GM23338 (cell line): ENCODE measurements around the gene CDC42EP2. TPM values are rescaled to one million over a fixed set of nuclear protein-coding genes. Genes with fewer than 3 reads are reported as not detected.

ENCODE experiments used
- ATAC-seq: fragments of 200-7000 bp; cut with Tn5 transposase; 3 replicates; pipeline ENCODE4 v1.9.1; 2020
- DNase-seq: peaks from one replicate; pipeline ENCODE4 v3.0.0-alpha.2; 2015; ENCODE audit warnings: low spot score
- H2AFZ ChIP-seq: fragments of 200-600 bp; sonication (generic); 2 replicates; pipeline ENCODE4 v1.8.0; 2016; ENCODE audit warnings: antibody characterized with exemption, mild to moderate bottlenecking, moderate library complexity
- H3F3A ChIP-seq: fragments of 200-600 bp; sonication (generic); replicated peaks from 2 replicates; pipeline ENCODE4 v1.8.0; 2017; ENCODE audit warnings: antibody characterized with exemption, mixed run types, low read depth
- H3K27ac ChIP-seq: fragments of 200-600 bp; sonication (generic); 2 replicates; pipeline ENCODE4 v1.6.1; 2016; ENCODE audit warnings: low read depth
- H3K27me3 ChIP-seq: fragments of 200-600 bp; sonication (generic); 2 replicates; pipeline ENCODE4 v1.8.0; 2016; ENCODE audit warnings: mild to moderate bottlenecking, mixed run types, moderate library complexity; ENCODE audit not compliant: insufficient read depth
- H3K36me3 ChIP-seq: fragments of 200-600 bp; sonication (generic); 2 replicates; pipeline ENCODE4 v1.8.0; 2016; ENCODE audit warnings: mild to moderate bottlenecking; ENCODE audit not compliant: insufficient read depth
- H3K4me1 ChIP-seq: fragments of 200-600 bp; sonication (generic); 2 replicates; pipeline ENCODE4 v1.8.0; 2016; ENCODE audit warnings: mild to moderate bottlenecking, moderate library complexity; ENCODE audit not compliant: insufficient read depth
- H3K4me2 ChIP-seq: fragments of 200-600 bp; sonication (generic); 2 replicates; pipeline ENCODE4 v1.7.1; 2017; ENCODE audit warnings: mixed run types
- H3K4me3 ChIP-seq: fragments of 200-600 bp; sonication (generic); 2 replicates; pipeline ENCODE4 v1.6.1; 2016; ENCODE audit warnings: mixed run types
- H3K79me2 ChIP-seq: fragments of 200-600 bp; sonication (generic); replicated peaks from 2 replicates; pipeline ENCODE4 v1.8.0; 2017; ENCODE audit warnings: mild to moderate bottlenecking; ENCODE audit not compliant: insufficient read depth
- H3K9me2 ChIP-seq: fragments of 200-600 bp; sonication (generic); 2 replicates; pipeline ENCODE4 v1.8.0; 2017; ENCODE audit not compliant: insufficient read depth
- H4K20me1 ChIP-seq: fragments of 200-600 bp; sonication (generic); replicated peaks from 2 replicates; pipeline ENCODE4 v1.8.0; 2017; ENCODE audit warnings: mild to moderate bottlenecking; ENCODE audit not compliant: insufficient read depth
- H3K27ac Mint-ChIP-seq: 2 replicates; pipeline ENCODE4 v1.8.0; 2020; ENCODE audit warnings: inconsistent platforms, mild to moderate bottlenecking, moderate library complexity, mixed read lengths
- H3K27me3 Mint-ChIP-seq: 3 replicates; pipeline ENCODE4 v1.8.0; 2022; ENCODE audit warnings: low read depth, mild to moderate bottlenecking, moderate library complexity, mixed read lengths, inconsistent platforms; ENCODE audit not compliant: insufficient read depth, poor library complexity
- H3K36me3 Mint-ChIP-seq: 3 replicates; pipeline ENCODE4 v1.8.0; 2021; ENCODE audit warnings: low read depth, mild to moderate bottlenecking, inconsistent platforms, moderate library complexity, mixed read lengths
- H3K4me1 Mint-ChIP-seq: 3 replicates; pipeline ENCODE4 v1.8.0; 2020; ENCODE audit warnings: mild to moderate bottlenecking, inconsistent platforms, mixed read lengths
- H3K4me3 Mint-ChIP-seq: 3 replicates; pipeline ENCODE4 v1.8.0; 2021; ENCODE audit warnings: moderate library complexity, mild to moderate bottlenecking, inconsistent platforms, mixed read lengths
- H3K9me3 Mint-ChIP-seq: 3 replicates; pipeline ENCODE4 v1.8.0; 2020; ENCODE audit warnings: moderate library complexity, mild to moderate bottlenecking, inconsistent platforms, mixed read lengths
- CREB1 ChIP-seq: fragments of 250-450 bp; sonication (Bioruptor Pico); IDR thresholded peaks from 2 replicates; pipeline ENCODE4 v1.5.0; 2020; ENCODE audit warnings: low read depth, mild to moderate bottlenecking, moderate library complexity
- EZH2 ChIP-seq: fragments of 200-600 bp; sonication (generic); IDR thresholded peaks from one replicate; pipeline ENCODE4 v1.8.0; 2017; ENCODE audit warnings: antibody characterized with exemption, mild to moderate bottlenecking, low read depth; ENCODE audit not compliant: unreplicated experiment
- EZH2phosphoT487 ChIP-seq: fragments of 200-600 bp; sonication (generic); IDR thresholded peaks from one replicate; pipeline ENCODE4 v1.8.1; 2018; ENCODE audit warnings: antibody characterized with exemption; ENCODE audit not compliant: unreplicated experiment
- JUNB ChIP-seq: IDR thresholded peaks from one replicate; pipeline ENCODE4 v1.6.1; 2016; ENCODE audit warnings: antibody characterized with exemption; ENCODE audit not compliant: unreplicated experiment
- NANOG ChIP-seq: IDR thresholded peaks from 2 replicates; pipeline ENCODE4 v1.6.1; 2016; ENCODE audit warnings: antibody characterized with exemption, borderline replicate concordance
- POLR2AphosphoS5 ChIP-seq: IDR thresholded peaks from 2 replicates; pipeline ENCODE4 v1.6.1; 2016; ENCODE audit warnings: antibody characterized with exemption, low read depth
- STAT1 ChIP-seq: IDR thresholded peaks from one replicate; pipeline ENCODE4 v1.6.1; 2016; ENCODE audit warnings: antibody characterized with exemption; ENCODE audit not compliant: unreplicated experiment
- ZNF114 ChIP-seq: fragments of 250-450 bp; sonication (Bioruptor Pico); IDR thresholded peaks from 2 replicates; pipeline ENCODE4 v1.5.0; 2020; ENCODE audit warnings: mild to moderate bottlenecking, moderate library complexity
- ZNF331 ChIP-seq: fragments of 250-450 bp; sonication (Bioruptor Pico); IDR thresholded peaks from 2 replicates; pipeline ENCODE4 v1.5.0; 2020; ENCODE audit warnings: low read depth, mild to moderate bottlenecking, moderate library complexity
- polyA plus RNA-seq: library from polyadenylated mRNA; unstranded; fragments of >200 nt; fragmentation: Nextera tagmentation; extraction: Ambion mirVana; gene quantifications from 2 replicates; pipeline ENCODE4 v1.2.1, GENCODE V29; 2016
- total RNA-seq: library from RNA; depleted of rRNA; stranded (reverse); fragments of >200 nt; shearing (Covaris generic); gene quantifications from 2 replicates; pipeline ENCODE4 v1.2.3, GENCODE V29; 2014
- TF ChIP-seq, protein P1 (sequence below), 2 experiments: fragments of 200-600 bp in 1 of 2; sonication (generic) in 1 of 2; conservative IDR thresholded peaks; 2 replicates each; pipeline versions ENCODE4 v1.5.1 to v1.6.1; 2016 to 2017; ENCODE audit warnings: antibody characterized with exemption in 2 of 2, low read depth in 2 of 2, mild to moderate bottlenecking in 2 of 2, moderate library complexity in 1 of 2
- TF ChIP-seq, protein P2 (sequence below): fragments of 250-450 bp; sonication (Bioruptor Pico); IDR thresholded peaks from 2 replicates; pipeline ENCODE4 v1.5.0; 2020; ENCODE audit warnings: mild to moderate bottlenecking, moderate library complexity
- TF ChIP-seq, protein P3 (sequence below): IDR thresholded peaks from 2 replicates; pipeline ENCODE4 v1.6.1; 2016; ENCODE audit warnings: antibody characterized with exemption
- TF ChIP-seq, protein P4 (sequence below): IDR thresholded peaks from one replicate; pipeline ENCODE4 v1.6.1; 2018; ENCODE audit warnings: antibody characterized with exemption; ENCODE audit not compliant: unreplicated experiment

The CDC42EP2 gene
- total and polyA plus RNA-seq, 2 experiments from 2014 or later: 18.2 to 19.0 TPM

DNA sequence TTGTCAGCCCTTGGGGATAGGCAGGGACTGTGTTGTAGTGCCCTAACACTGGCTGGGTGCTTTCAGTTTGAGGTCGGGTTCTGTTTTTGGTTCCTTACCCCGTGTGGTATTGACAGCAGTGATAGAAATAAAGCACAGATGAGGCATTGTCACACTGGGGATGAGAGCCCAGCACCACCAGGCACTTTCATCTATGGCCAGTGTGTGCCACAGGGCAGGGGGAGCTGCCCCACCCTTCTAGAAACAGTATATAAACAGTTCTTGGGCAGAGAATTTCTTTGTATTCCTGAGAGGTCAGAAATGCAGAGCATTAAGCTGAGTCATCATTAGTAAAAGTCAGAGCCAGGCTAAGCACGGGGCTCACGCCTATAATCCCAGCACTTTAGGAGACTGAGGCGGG, 23.1 kb upstream of the CDC42EP2 start:
- peaks cover 30% of the 10 kb centered on the region; the same call in 1 of the 2 replicates for H3F3A ChIP-seq
- H3K27ac ChIP-seq: peak overlapping the region; percentile 81; the same call in 1 of the 2 replicates
- Mint-ChIP-seq H3K4me1 (peaks cover 9% of the 10 kb centered on the region; the same call in 2 of the 3 replicates), H3K27me3 (no peaks in the 10 kb centered on the region), H3K4me3 (no peak overlapping the region), H3K36me3 (peaks cover 90% of the 10 kb centered on the region), H3K27ac (peak overlapping the region; percentile 88), H3K9me3 (no peaks in the 10 kb centered on the region)
- no peak overlapping the region for H3K4me3 ChIP-seq
- H2AFZ ChIP-seq: no peak overlapping the region
- no peaks in the 10 kb centered on the region for H3K9me2 ChIP-seq
- H3K36me3 ChIP-seq: peaks cover 33% of the 10 kb centered on the region
- TF ChIP-seq, protein P1, sequence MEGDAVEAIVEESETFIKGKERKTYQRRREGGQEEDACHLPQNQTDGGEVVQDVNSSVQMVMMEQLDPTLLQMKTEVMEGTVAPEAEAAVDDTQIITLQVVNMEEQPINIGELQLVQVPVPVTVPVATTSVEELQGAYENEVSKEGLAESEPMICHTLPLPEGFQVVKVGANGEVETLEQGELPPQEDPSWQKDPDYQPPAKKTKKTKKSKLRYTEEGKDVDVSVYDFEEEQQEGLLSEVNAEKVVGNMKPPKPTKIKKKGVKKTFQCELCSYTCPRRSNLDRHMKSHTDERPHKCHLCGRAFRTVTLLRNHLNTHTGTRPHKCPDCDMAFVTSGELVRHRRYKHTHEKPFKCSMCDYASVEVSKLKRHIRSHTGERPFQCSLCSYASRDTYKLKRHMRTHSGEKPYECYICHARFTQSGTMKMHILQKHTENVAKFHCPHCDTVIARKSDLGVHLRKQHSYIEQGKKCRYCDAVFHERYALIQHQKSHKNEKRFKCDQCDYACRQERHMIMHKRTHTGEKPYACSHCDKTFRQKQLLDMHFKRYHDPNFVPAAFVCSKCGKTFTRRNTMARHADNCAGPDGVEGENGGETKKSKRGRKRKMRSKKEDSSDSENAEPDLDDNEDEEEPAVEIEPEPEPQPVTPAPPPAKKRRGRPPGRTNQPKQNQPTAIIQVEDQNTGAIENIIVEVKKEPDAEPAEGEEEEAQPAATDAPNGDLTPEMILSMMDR (conservative IDR thresholded peaks at IDR 0.05; ENCODE audit: low read depth in 2 of 2): no peak
- TF ChIP-seq JUNB (no peak), EZH2 (no peak), ZNF114 (CRISPR knock-in tag) (no peak), POLR2AphosphoS5 (no peak), NANOG (no peak), EZH2phosphoT487 (no peak), ZNF331 (CRISPR knock-in tag) (no peak), CREB1 (CRISPR knock-in tag) (no peak), STAT1 (no peak)
- TF ChIP-seq, protein P2, sequence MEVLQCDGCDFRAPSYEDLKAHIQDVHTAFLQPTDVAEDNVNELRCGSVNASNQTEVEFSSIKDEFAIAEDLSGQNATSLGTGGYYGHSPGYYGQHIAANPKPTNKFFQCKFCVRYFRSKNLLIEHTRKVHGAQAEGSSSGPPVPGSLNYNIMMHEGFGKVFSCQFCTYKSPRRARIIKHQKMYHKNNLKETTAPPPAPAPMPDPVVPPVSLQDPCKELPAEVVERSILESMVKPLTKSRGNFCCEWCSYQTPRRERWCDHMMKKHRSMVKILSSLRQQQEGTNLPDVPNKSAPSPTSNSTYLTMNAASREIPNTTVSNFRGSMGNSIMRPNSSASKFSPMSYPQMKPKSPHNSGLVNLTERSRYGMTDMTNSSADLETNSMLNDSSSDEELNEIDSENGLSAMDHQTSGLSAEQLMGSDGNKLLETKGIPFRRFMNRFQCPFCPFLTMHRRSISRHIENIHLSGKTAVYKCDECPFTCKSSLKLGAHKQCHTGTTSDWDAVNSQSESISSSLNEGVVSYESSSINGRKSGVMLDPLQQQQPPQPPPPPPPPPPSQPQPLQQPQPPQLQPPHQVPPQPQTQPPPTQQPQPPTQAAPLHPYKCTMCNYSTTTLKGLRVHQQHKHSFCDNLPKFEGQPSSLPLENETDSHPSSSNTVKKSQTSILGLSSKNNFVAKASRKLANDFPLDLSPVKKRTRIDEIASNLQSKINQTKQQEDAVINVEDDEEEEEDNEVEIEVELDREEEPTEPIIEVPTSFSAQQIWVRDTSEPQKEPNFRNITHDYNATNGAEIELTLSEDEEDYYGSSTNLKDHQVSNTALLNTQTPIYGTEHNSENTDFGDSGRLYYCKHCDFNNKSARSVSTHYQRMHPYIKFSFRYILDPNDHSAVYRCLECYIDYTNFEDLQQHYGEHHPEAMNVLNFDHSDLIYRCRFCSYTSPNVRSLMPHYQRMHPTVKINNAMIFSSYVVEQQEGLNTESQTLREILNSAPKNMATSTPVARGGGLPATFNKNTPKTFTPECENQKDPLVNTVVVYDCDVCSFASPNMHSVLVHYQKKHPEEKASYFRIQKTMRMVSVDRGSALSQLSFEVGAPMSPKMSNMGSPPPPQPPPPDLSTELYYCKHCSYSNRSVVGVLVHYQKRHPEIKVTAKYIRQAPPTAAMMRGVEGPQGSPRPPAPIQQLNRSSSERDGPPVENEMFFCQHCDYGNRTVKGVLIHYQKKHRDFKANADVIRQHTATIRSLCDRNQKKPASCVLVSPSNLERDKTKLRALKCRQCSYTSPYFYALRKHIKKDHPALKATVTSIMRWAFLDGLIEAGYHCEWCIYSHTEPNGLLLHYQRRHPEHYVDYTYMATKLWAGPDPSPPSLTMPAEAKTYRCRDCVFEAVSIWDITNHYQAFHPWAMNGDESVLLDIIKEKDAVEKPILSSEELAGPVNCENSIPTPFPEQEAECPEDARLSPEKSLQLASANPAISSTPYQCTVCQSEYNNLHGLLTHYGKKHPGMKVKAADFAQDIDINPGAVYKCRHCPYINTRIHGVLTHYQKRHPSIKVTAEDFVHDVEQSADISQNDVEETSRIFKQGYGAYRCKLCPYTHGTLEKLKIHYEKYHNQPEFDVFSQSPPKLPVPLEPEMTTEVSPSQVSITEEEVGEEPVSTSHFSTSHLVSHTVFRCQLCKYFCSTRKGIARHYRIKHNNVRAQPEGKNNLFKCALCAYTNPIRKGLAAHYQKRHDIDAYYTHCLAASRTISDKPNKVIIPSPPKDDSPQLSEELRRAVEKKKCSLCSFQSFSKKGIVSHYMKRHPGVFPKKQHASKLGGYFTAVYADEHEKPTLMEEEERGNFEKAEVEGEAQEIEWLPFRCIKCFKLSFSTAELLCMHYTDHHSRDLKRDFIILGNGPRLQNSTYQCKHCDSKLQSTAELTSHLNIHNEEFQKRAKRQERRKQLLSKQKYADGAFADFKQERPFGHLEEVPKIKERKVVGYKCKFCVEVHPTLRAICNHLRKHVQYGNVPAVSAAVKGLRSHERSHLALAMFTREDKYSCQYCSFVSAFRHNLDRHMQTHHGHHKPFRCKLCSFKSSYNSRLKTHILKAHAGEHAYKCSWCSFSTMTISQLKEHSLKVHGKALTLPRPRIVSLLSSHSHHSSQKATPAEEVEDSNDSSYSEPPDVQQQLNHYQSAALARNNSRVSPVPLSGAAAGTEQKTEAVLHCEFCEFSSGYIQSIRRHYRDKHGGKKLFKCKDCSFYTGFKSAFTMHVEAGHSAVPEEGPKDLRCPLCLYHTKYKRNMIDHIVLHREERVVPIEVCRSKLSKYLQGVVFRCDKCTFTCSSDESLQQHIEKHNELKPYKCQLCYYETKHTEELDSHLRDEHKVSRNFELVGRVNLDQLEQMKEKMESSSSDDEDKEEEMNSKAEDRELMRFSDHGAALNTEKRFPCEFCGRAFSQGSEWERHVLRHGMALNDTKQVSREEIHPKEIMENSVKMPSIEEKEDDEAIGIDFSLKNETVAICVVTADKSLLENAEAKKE: no peak
- TF ChIP-seq, protein P3, sequence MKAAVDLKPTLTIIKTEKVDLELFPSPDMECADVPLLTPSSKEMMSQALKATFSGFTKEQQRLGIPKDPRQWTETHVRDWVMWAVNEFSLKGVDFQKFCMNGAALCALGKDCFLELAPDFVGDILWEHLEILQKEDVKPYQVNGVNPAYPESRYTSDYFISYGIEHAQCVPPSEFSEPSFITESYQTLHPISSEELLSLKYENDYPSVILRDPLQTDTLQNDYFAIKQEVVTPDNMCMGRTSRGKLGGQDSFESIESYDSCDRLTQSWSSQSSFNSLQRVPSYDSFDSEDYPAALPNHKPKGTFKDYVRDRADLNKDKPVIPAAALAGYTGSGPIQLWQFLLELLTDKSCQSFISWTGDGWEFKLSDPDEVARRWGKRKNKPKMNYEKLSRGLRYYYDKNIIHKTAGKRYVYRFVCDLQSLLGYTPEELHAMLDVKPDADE: no peak
- TF ChIP-seq, protein P4, sequence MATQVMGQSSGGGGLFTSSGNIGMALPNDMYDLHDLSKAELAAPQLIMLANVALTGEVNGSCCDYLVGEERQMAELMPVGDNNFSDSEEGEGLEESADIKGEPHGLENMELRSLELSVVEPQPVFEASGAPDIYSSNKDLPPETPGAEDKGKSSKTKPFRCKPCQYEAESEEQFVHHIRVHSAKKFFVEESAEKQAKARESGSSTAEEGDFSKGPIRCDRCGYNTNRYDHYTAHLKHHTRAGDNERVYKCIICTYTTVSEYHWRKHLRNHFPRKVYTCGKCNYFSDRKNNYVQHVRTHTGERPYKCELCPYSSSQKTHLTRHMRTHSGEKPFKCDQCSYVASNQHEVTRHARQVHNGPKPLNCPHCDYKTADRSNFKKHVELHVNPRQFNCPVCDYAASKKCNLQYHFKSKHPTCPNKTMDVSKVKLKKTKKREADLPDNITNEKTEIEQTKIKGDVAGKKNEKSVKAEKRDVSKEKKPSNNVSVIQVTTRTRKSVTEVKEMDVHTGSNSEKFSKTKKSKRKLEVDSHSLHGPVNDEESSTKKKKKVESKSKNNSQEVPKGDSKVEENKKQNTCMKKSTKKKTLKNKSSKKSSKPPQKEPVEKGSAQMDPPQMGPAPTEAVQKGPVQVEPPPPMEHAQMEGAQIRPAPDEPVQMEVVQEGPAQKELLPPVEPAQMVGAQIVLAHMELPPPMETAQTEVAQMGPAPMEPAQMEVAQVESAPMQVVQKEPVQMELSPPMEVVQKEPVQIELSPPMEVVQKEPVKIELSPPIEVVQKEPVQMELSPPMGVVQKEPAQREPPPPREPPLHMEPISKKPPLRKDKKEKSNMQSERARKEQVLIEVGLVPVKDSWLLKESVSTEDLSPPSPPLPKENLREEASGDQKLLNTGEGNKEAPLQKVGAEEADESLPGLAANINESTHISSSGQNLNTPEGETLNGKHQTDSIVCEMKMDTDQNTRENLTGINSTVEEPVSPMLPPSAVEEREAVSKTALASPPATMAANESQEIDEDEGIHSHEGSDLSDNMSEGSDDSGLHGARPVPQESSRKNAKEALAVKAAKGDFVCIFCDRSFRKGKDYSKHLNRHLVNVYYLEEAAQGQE: no peak
- no peaks in the 10 kb centered on the region for H3K79me2 ChIP-seq
- H4K20me1 ChIP-seq: peaks cover 7% of the 10 kb centered on the region; the same call in 1 of the 2 replicates
- no peak for DNase-seq
- H3K4me1 ChIP-seq: no peaks in the 10 kb centered on the region
- H3K4me2 ChIP-seq: no peak overlapping the region
- no peak; the same call in none of the 3 replicates for ATAC-seq
- H3K27me3 ChIP-seq: no peaks in the 10 kb centered on the region
